Tibial nerve (tissue), 4 donors: ENCODE results near the gene SLC35A1. TPM values are rescaled to one million over a fixed set of nuclear protein-coding genes. Genes with fewer than 3 reads are reported as not detected.

Experiments used
- DNase-seq, 2 donors: peaks; one replicate each; pipeline ENCODE4 v3.0.0-alpha.2; 2019; ENCODE audit warnings: low spot score in 2 of 2
- H3K27ac ChIP-seq, 4 donors: fragments of 200-600 bp; sonication (generic) in 3 of 4; one replicate each; pipeline ENCODE4 v1.5.1; 2017 to 2019; ENCODE audit warnings: mild to moderate bottlenecking in 1 of 4
- H3K27me3 ChIP-seq, 2 donors: fragments of 200-600 bp; sonication (generic) in 1 of 2; one replicate each; pipeline versions ENCODE4 v1.5.1 to v1.6.0; 2017 to 2019
- H3K36me3 ChIP-seq, 3 donors: fragments of 200-600 bp; sonication (generic); one replicate each; pipeline ENCODE4 v1.5.1; 2018 to 2019
- H3K4me1 ChIP-seq, 4 donors: fragments of 200-600 bp; sonication (generic) in 3 of 4; one replicate each; pipeline ENCODE4 v1.5.1; 2017 to 2019
- H3K4me3 ChIP-seq, 4 donors: fragments of 200-600 bp; sonication (generic) in 3 of 4; one replicate each; pipeline ENCODE4 v1.5.1; 2017 to 2019; ENCODE audit warnings: mild to moderate bottlenecking in 1 of 4, moderate library complexity in 1 of 4
- H3K9me3 ChIP-seq, 4 donors: fragments of 200-600 bp; sonication (generic) in 3 of 4; one replicate each; pipeline ENCODE4 v1.5.1; 2017 to 2019
- EP300 ChIP-seq, 2 donors: sonication (generic); formaldehyde crosslinking; IDR thresholded peaks; one replicate each; pipeline ENCODE4 v1.6.1; 2017; ENCODE audit warnings: antibody characterized with exemption in 2 of 2, mild to moderate bottlenecking in 1 of 2
- POLR2A ChIP-seq, 2 donors: fragments of 450-650 bp; IDR thresholded peaks; one replicate each; pipeline ENCODE4 v1.6.1; 2017; ENCODE audit warnings: antibody characterized with exemption in 2 of 2, mild to moderate bottlenecking in 2 of 2, moderate library complexity in 2 of 2
- WGBS, 2 donors: methylation state at CpG; one replicate each; pipeline ENCODE4 v1.1.5; 2018; 5-methylcytosine and 5-hydroxymethylcytosine counted together
- small RNA-seq: library from RNA; depleted of rRNA; stranded (forward); fragments of <200 nt; gene quantifications from one replicate; pipeline ENCODE3, GENCODE V24; 2016
- total RNA-seq, 4 donors: library from RNA; depleted of rRNA; stranded (reverse); fragments of >200 nt; gene quantifications; one replicate each; pipeline ENCODE4 v1.1.0, GENCODE V29; 2016
- TF ChIP-seq, protein P1 (sequence below), 5 experiments: fragments of 200-600 bp in 3 of 5; fragments of 450-650 bp in 2 of 5; sonication (generic) in 3 of 5; IDR thresholded peaks; one replicate each; pipeline ENCODE4 v1.5.1; 2016 to 2019; ENCODE audit warnings: antibody characterized with exemption in 5 of 5, mild to moderate bottlenecking in 3 of 5, moderate library complexity in 2 of 5

Gene SLC35A1
- total RNA-seq, 4 donors from 2014 or later = 23.7 to 35.8 (median 26.3) TPM

DNA sequence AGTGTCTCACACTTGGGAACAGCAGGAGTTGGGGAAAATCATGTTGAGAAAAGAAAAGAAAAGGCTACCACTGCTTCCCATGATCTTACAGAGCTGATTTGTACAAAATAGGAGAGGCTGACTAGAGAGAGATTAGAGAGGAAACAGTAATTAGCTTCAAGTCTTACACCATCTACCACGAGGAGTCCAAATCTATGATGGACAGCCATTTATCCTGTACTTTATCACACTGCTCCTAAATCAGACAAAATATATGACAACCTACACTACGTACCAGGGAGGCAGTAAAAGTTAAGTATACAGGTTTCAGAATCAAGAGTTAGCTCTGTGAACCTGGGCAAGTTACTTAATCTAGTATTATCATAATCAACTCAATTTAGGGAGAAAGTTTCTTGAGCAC lies 79.0 kb downstream of the SLC35A1 start:
- Histone ChIP-seq H3K4me3 (no peak overlapping the region), H3K9me3 (no peaks in the 10 kb centered on the region), H3K27me3 (no peaks in the 10 kb centered on the region), H3K27ac (no peak overlapping the region), H3K36me3 (peaks cover 0 to 65% (median 0%) of the 10 kb centered on the region in 3 donors), H3K4me1 (no peaks in the 10 kb centered on the region)
- no peak for DNase-seq
- 79 to 88% methylated on average over 2 of the region's 2 CpGs for WGBS, 2 donors
- TF ChIP-seq EP300 (IDR thresholded peaks at IDR 0.05) (no peak), POLR2A (IDR thresholded peaks at IDR 0.05) (no peak)
- TF ChIP-seq, protein P1, sequence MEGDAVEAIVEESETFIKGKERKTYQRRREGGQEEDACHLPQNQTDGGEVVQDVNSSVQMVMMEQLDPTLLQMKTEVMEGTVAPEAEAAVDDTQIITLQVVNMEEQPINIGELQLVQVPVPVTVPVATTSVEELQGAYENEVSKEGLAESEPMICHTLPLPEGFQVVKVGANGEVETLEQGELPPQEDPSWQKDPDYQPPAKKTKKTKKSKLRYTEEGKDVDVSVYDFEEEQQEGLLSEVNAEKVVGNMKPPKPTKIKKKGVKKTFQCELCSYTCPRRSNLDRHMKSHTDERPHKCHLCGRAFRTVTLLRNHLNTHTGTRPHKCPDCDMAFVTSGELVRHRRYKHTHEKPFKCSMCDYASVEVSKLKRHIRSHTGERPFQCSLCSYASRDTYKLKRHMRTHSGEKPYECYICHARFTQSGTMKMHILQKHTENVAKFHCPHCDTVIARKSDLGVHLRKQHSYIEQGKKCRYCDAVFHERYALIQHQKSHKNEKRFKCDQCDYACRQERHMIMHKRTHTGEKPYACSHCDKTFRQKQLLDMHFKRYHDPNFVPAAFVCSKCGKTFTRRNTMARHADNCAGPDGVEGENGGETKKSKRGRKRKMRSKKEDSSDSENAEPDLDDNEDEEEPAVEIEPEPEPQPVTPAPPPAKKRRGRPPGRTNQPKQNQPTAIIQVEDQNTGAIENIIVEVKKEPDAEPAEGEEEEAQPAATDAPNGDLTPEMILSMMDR (IDR thresholded peaks at IDR 0.05) = no peak

GRCh38 chr6:87553159-87553765 lies 80.5 kb downstream of the SLC35A1 start:
- no peaks in the 10 kb centered on the region for H3K9me3 ChIP-seq
- WGBS, 2 donors = 92 to 94% methylated on average over 4 of the region's 4 CpGs
- H3K27me3 ChIP-seq = no peaks in the 10 kb centered on the region
- DNase-seq = no peak
- no peak overlapping the region for H3K4me3 ChIP-seq
- H3K36me3 ChIP-seq = peaks cover 0 to 52% (median 0%) of the 10 kb centered on the region in 3 donors
- TF ChIP-seq POLR2A (IDR thresholded peaks at IDR 0.05) (no peak), EP300 (IDR thresholded peaks at IDR 0.05) (no peak)
- TF ChIP-seq, protein P1 (IDR thresholded peaks at IDR 0.05) = no peak
- H3K4me1 ChIP-seq = no peaks in the 10 kb centered on the region
- H3K27ac ChIP-seq = no peak overlapping the region

DNA sequence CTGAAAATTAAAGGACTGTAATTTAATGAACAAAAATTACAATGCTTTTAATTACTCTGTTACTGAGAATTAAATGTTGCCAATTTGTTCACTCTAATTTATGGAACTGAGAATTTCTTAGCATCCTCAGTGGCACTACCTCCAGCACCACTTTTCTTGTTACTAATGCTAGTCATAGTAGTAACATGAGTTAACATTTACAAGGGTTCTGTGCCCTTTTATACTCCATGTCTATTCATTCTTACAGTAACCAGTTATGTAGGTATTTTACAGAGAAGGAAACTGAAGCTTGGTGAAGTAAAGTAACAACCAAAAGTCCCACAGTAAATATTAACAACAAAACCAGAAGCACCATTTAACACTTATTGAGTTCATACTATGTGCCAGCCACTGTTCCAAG lies 82.7 kb downstream of the SLC35A1 start:
- Histone ChIP-seq H3K36me3 (peaks cover 0 to 45% (median 0%) of the 10 kb centered on the region in 3 donors), H3K27me3 (no peaks in the 10 kb centered on the region), H3K4me3 (no peak overlapping the region), H3K4me1 (no peaks in the 10 kb centered on the region), H3K27ac (no peak overlapping the region), H3K9me3 (no peaks in the 10 kb centered on the region)
- TF ChIP-seq, protein P1 (IDR thresholded peaks at IDR 0.05) = no peak
- TF ChIP-seq POLR2A (IDR thresholded peaks at IDR 0.05) (no peak), EP300 (IDR thresholded peaks at IDR 0.05) (no peak)
- no peak for DNase-seq

DNA sequence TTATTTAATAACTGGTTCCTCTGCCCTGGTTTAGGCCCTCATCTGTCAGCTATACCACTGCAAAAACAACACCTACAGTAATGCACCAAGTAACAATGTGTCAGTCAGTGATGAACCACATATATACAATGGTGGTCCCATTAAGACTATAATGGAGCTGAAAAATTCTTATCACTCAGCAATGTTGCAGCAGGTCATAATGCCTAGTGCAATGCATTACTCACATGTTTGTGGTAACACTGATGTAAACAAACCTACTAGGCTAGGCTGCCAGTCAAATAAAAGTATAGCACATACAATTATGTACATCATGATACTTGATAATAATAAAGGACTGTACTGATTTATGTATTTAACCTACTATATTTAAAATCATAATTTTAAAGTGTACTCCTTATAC lies 85.7 kb downstream of the SLC35A1 start:
- H3K27me3 ChIP-seq = no peaks in the 10 kb centered on the region
- H3K36me3 ChIP-seq = peaks cover 0 to 54% (median 0%) of the 10 kb centered on the region in 3 donors
- H3K9me3 ChIP-seq = no peaks in the 10 kb centered on the region
- TF ChIP-seq POLR2A (IDR thresholded peaks at IDR 0.05) (no peak), EP300 (IDR thresholded peaks at IDR 0.05) (no peak)
- TF ChIP-seq, protein P1 (IDR thresholded peaks at IDR 0.05) = no peak
- no peak for DNase-seq
- no peak overlapping the region for H3K4me3 ChIP-seq
- H3K4me1 ChIP-seq = no peaks in the 10 kb centered on the region
- no peak overlapping the region for H3K27ac ChIP-seq

DNA sequence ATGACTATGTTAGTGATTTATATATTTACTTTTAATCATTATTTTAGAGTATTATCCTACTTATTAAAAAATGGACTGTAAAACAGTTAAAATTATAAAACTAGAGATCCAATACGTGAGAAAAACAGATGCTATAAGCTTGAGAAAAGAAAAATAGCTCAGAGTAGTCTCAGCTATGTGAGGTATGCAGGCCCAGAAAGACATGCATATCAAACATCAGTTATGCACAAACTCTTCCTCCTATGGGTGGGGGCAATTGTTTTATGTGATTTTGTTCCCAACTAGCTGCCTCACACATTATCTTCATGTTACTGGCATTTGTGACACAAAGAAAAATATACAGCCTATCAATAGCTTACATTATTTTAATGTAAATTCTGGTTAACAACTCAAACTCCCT lies 88.2 kb downstream of the SLC35A1 start:
- H3K36me3 ChIP-seq = peaks cover 0 to 48% (median 0%) of the 10 kb centered on the region in 3 donors
- TF ChIP-seq, protein P1 (IDR thresholded peaks at IDR 0.05) = no peak
- TF ChIP-seq EP300 (IDR thresholded peaks at IDR 0.05) (no peak), POLR2A (IDR thresholded peaks at IDR 0.05) (no peak)
- no peaks in the 10 kb centered on the region for H3K4me1 ChIP-seq
- H3K9me3 ChIP-seq = no peaks in the 10 kb centered on the region
- no peak overlapping the region for H3K27ac ChIP-seq
- 53 to 55% methylated on average over 1 of the region's 1 CpG for WGBS, 2 donors
- no peak overlapping the region for H3K4me3 ChIP-seq
- H3K27me3 ChIP-seq = no peaks in the 10 kb centered on the region
- no peak for DNase-seq

Small RNAs within 50 kb of the gene (small RNA-seq; reads per million reads assigned to genes)
- not detected for gene AL049697.2
- not detected for gene RNU6-444P

Other genes with a start within 250 kb of the SLC35A1 start
- gene SMIM8, start 150.4 kb upstream of the SLC35A1 start, total RNA-seq = 10 to 100 TPM; 10.0 to 25.1 (median 11.9) TPM
- gene GJB7, start 143.7 kb upstream of the SLC35A1 start, total RNA-seq = not detected
- gene C6orf163, start 128.2 kb upstream of the SLC35A1 start, total RNA-seq = 1 to 10 TPM; 2.2 to 4.5 (median 3.3) TPM
- gene CFAP206, start 65.0 kb upstream of the SLC35A1 start, total RNA-seq = not detected
- 10 to 100 TPM; 16.3 to 20.7 (median 18.5) TPM for gene RARS2, start 117.0 kb downstream of the SLC35A1 start, total RNA-seq
- 10 to 100 TPM; 17.1 to 30.6 (median 22.3) TPM for gene ORC3, start 117.2 kb downstream of the SLC35A1 start, total RNA-seq
- gene AKIRIN2, start 229.3 kb downstream of the SLC35A1 start, total RNA-seq = 10 to 100 TPM; 18.8 to 29.5 (median 24.2) TPM